ENCODE data around the gene RPS18. TPM values are rescaled to one million over a fixed set of nuclear protein-coding genes. Genes with fewer than 3 reads are reported as not detected.

RPS18 gene
- polyA plus RNA-seq, 2 donors: 7,154 to 7,464 TPM

DNA sequence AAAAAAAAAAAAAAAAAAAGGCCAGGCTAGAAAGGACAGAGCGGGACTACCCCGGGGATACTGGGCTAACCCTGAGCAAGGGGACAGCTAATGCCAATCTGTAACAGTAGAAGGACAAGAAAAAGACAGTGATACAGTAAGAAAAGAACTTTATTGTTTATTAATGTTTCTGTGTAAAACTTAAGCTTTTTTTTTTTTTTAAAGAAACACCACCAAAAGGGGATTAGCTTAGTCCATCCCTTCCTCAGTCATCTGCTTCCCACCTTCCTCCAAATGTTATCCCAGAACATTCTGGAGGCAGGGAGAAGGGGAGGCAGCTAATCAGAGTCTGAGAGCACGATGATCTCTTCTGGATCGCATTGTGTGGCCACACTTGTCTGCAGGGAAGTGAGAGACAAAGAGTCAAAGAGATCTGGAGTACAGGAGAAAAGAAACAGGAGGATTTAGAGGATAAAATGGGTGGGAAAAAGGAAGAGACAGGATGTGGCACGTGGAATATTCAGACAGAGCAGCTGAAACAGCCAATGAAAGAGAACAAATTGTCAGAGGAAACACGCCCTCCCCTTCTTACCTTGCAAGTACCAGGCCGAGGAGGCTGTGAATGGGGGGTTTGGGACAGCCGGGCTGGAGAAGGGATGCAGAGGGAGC is 46.7 kb downstream of the RPS18 start:
- H3K27me3 ChIP-seq (ENCODE audit: control insufficient read depth in 1 of 2, insufficient read depth in 2 of 2, low read length in 2 of 2): no peaks in the 10 kb centered on the region
- peaks cover 7 to 26% of the 10 kb centered on the region in 2 donors for H3K4me1 ChIP-seq (ENCODE audit: control insufficient read depth in 2 of 2, insufficient read depth in 2 of 2, low read length in 1 of 2)
- WGBS, 2 donors: 62 to 66% methylated on average over 8 of the region's 8 CpGs
- no peaks in the 10 kb centered on the region for H3K9me3 ChIP-seq (ENCODE audit: control insufficient read depth in 2 of 2, insufficient read depth in 1 of 2, low read depth in 1 of 2, low read length in 1 of 2)
- H3K27ac ChIP-seq (ENCODE audit: low read depth in 2 of 2, low read length in 1 of 2): peak overlapping the region; percentile 88 to 90
- H3K36me3 ChIP-seq (ENCODE audit: control insufficient read depth in 2 of 2, insufficient read depth in 2 of 2, low read length in 1 of 2): peaks cover 18 to 24% of the 10 kb centered on the region in 2 donors
- H3K4me3 ChIP-seq (ENCODE audit: low read depth in 1 of 2, low read length in 2 of 2): peak overlapping the region in 1 of 2 donors; percentile 50

DNA sequence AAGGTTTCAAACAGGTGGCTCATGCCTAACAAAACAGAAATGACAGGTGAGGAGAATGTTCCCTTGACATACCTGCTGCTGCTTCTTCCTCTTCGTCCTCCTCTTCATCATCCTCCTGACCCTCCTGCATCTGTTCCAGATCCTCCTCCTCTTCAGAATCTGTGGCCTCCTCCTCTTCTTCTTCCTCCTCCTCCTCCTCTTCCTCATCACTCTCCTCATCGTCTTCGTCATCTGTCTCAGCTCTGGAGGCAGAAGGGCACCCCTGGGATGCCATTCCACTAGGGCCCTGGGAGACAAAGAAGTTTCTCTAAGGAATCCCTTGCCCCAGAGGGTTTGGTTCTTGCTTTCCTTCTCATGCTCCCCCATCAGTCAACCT is 48.1 kb downstream of the RPS18 start:
- Histone ChIP-seq H3K4me3 (ENCODE audit: low read depth in 1 of 2, low read length in 2 of 2) (no peak overlapping the region), H3K4me1 (ENCODE audit: control insufficient read depth in 2 of 2, insufficient read depth in 2 of 2, low read length in 1 of 2) (peaks cover 5 to 28% of the 10 kb centered on the region in 2 donors), H3K9me3 (ENCODE audit: control insufficient read depth in 2 of 2, insufficient read depth in 1 of 2, low read depth in 1 of 2, low read length in 1 of 2) (no peaks in the 10 kb centered on the region), H3K36me3 (ENCODE audit: control insufficient read depth in 2 of 2, insufficient read depth in 2 of 2, low read length in 1 of 2) (peaks cover 18 to 24% of the 10 kb centered on the region in 2 donors), H3K27me3 (ENCODE audit: control insufficient read depth in 1 of 2, insufficient read depth in 2 of 2, low read length in 2 of 2) (no peaks in the 10 kb centered on the region), H3K27ac (ENCODE audit: low read depth in 2 of 2, low read length in 1 of 2) (peak overlapping the region in 1 of 2 donors; percentile 26)
- 85 to 89% methylated on average over 3 of the region's 3 CpGs for WGBS, 2 donors

DNA sequence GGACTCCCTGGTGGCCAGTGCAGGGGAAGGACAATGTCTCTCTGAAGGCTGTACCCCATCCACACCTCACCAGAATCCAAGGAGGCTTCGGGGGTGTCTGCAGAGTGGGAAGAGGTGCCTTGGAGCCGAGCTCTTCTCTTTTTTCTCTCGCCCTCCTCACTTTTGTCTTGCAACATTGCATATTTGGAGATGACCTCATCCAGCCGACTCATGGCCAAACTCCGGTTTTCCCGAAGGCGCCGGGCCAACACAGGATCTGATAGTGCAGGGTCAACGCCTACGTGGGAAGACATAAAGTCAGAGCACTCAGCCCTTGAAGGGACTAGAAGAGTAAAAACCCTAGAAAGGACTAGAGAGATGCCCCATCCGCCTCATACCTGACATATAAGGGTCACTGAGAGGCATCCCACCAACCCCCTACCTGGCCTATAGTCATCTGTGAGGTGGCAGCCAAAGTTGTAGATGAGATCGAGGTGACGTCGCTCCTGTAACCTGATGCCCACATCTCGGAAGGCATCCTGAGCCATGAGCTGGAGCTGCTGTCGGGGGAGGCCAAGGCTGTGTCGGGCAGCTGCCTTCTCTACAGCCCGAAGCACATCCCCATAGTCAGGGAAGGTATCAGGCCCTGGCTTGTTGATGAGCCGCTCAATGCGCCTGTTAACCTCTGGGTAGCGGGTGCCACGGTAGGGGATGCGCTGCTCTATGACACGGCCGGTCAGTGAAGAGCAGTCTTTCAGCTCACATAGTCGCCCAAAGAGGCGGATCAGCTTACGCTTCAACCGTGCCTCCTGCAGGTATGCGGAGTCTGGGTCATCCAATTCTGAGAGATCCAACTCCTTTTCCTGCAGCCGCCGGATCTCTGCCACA is 48.7 kb downstream of the RPS18 start:
- H3K9me3 ChIP-seq (ENCODE audit: control insufficient read depth in 2 of 2, insufficient read depth in 1 of 2, low read depth in 1 of 2, low read length in 1 of 2): no peaks in the 10 kb centered on the region
- H3K36me3 ChIP-seq (ENCODE audit: control insufficient read depth in 2 of 2, insufficient read depth in 2 of 2, low read length in 1 of 2): peaks cover 18 to 24% of the 10 kb centered on the region in 2 donors
- H3K27ac ChIP-seq (ENCODE audit: low read depth in 2 of 2, low read length in 1 of 2): peak overlapping the region in 1 of 2 donors; percentile 26
- no peaks in the 10 kb centered on the region for H3K27me3 ChIP-seq (ENCODE audit: control insufficient read depth in 1 of 2, insufficient read depth in 2 of 2, low read length in 2 of 2)
- WGBS, 2 donors: 72 to 75% methylated on average over 32 of the region's 32 CpGs
- H3K4me1 ChIP-seq (ENCODE audit: control insufficient read depth in 2 of 2, insufficient read depth in 2 of 2, low read length in 1 of 2): peaks cover 2 to 22% of the 10 kb centered on the region in 2 donors
- no peak overlapping the region for H3K4me3 ChIP-seq (ENCODE audit: low read depth in 1 of 2, low read length in 2 of 2)

- peak overlapping the region in 1 of 2 donors; percentile 92 for H3K4me3 ChIP-seq (ENCODE audit: low read depth in 1 of 2, low read length in 2 of 2)
- H3K4me1 ChIP-seq (ENCODE audit: control insufficient read depth in 2 of 2, insufficient read depth in 2 of 2, low read length in 1 of 2): peaks cover 2 to 18% of the 10 kb centered on the region in 2 donors
- H3K36me3 ChIP-seq (ENCODE audit: control insufficient read depth in 2 of 2, insufficient read depth in 2 of 2, low read length in 1 of 2): peaks cover 18 to 24% of the 10 kb centered on the region in 2 donors
- H3K9me3 ChIP-seq (ENCODE audit: control insufficient read depth in 2 of 2, insufficient read depth in 1 of 2, low read depth in 1 of 2, low read length in 1 of 2): no peaks in the 10 kb centered on the region
- WGBS, 2 donors: 73 to 80% methylated on average over 9 of the region's 9 CpGs
- H3K27ac ChIP-seq (ENCODE audit: low read depth in 2 of 2, low read length in 1 of 2): no peak overlapping the region
- H3K27me3 ChIP-seq (ENCODE audit: control insufficient read depth in 1 of 2, insufficient read depth in 2 of 2, low read length in 2 of 2): no peaks in the 10 kb centered on the region
Measured at GRCh38 chr6:33321227-33321626, 49.4 kb downstream of the RPS18 start.

DNA sequence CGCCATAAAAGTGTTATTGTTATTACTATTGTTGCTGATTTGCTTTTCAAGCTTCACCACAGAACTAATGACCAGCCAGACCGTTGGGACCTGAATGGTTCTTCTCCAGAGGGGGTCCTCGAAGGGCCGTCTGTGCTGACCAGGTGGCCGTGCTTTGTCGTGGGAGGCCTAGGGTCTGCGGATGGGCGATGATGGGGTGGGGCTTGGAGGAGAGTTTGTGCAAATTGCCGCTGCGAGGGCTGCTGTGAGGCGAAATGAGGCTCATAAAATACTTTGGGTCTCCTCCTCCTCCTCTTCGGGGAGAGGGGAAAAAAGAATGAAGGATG is 51.7 kb downstream of the RPS18 start:
- Histone ChIP-seq H3K4me1 (ENCODE audit: control insufficient read depth in 2 of 2, insufficient read depth in 2 of 2, low read length in 1 of 2) (peaks cover 2 to 18% of the 10 kb centered on the region in 2 donors), H3K27me3 (ENCODE audit: control insufficient read depth in 1 of 2, insufficient read depth in 2 of 2, low read length in 2 of 2) (no peaks in the 10 kb centered on the region), H3K9me3 (ENCODE audit: control insufficient read depth in 2 of 2, insufficient read depth in 1 of 2, low read depth in 1 of 2, low read length in 1 of 2) (no peaks in the 10 kb centered on the region), H3K4me3 (ENCODE audit: low read depth in 1 of 2, low read length in 2 of 2) (peak overlapping the region; percentile 58 to 92), H3K36me3 (ENCODE audit: control insufficient read depth in 2 of 2, insufficient read depth in 2 of 2, low read length in 1 of 2) (peaks cover 18 to 22% of the 10 kb centered on the region in 2 donors), H3K27ac (ENCODE audit: low read depth in 2 of 2, low read length in 1 of 2) (peak overlapping the region; percentile 89 to 94)
- WGBS, 2 donors: 3% methylated on average over 12 of the region's 12 CpGs

- peak overlapping the region in 1 of 2 donors; percentile 92 for H3K4me3 ChIP-seq (ENCODE audit: low read depth in 1 of 2, low read length in 2 of 2)
- peaks cover 5 to 18% of the 10 kb centered on the region in 2 donors for H3K4me1 ChIP-seq (ENCODE audit: control insufficient read depth in 2 of 2, insufficient read depth in 2 of 2, low read length in 1 of 2)
- no peaks in the 10 kb centered on the region for H3K27me3 ChIP-seq (ENCODE audit: control insufficient read depth in 1 of 2, insufficient read depth in 2 of 2, low read length in 2 of 2)
- no peaks in the 10 kb centered on the region for H3K9me3 ChIP-seq (ENCODE audit: control insufficient read depth in 2 of 2, insufficient read depth in 1 of 2, low read depth in 1 of 2, low read length in 1 of 2)
- peaks cover 15 to 17% of the 10 kb centered on the region in 2 donors for H3K36me3 ChIP-seq (ENCODE audit: control insufficient read depth in 2 of 2, insufficient read depth in 2 of 2, low read length in 1 of 2)
- 23% methylated on average over 7 of the region's 7 CpGs for WGBS, 2 donors
- H3K27ac ChIP-seq (ENCODE audit: low read depth in 2 of 2, low read length in 1 of 2): peak overlapping the region in 1 of 2 donors; percentile 89
Measured at GRCh38 chr6:33324125-33324524, 52.2 kb downstream of the RPS18 start.

Other genes with a start within 250 kb of the RPS18 start
- 10 to 100 TPM in 1 of 2 donors, 1 to 10 TPM in 1; 7.8 to 27.2 TPM for gene HLA-DPA1, start 198.4 kb upstream of the RPS18 start, polyA plus RNA-seq
- 10 to 100 TPM in 1 of 2 donors, 1 to 10 TPM in 1; 8.7 to 39.1 TPM for gene HLA-DPB1, start 196.1 kb upstream of the RPS18 start, polyA plus RNA-seq
- 1 to 10 TPM in 1 of 2 donors, under 1 TPM in 1; 0.38 to 1.3 TPM for gene COL11A2, start 79.6 kb upstream of the RPS18 start, polyA plus RNA-seq
- 10 to 100 TPM; 24.4 to 30.0 TPM for gene RXRB, start 71.4 kb upstream of the RPS18 start, polyA plus RNA-seq
- gene SLC39A7, start 71.2 kb upstream of the RPS18 start, polyA plus RNA-seq: 10 to 100 TPM; 22.8 to 57.3 TPM
- gene HSD17B8, start 67.4 kb upstream of the RPS18 start, polyA plus RNA-seq: 10 to 100 TPM; 16.7 to 33.7 TPM
- 10 to 100 TPM; 26.7 to 32.4 TPM for gene RING1, start 63.6 kb upstream of the RPS18 start, polyA plus RNA-seq
- 10 to 100 TPM; 44.9 to 48.9 TPM for gene VPS52, start 199 bp upstream of the RPS18 start, polyA plus RNA-seq
- gene B3GALT4, start 5.0 kb downstream of the RPS18 start, polyA plus RNA-seq: 10 to 100 TPM; 21.1 to 27.2 TPM
- gene WDR46, start 17.2 kb downstream of the RPS18 start, polyA plus RNA-seq: 10 to 100 TPM; 38.6 to 44.5 TPM
- gene PFDN6, start 17.5 kb downstream of the RPS18 start, polyA plus RNA-seq: 100 to 1,000 TPM; 127 to 293 TPM
- gene RGL2, start 26.9 kb downstream of the RPS18 start, polyA plus RNA-seq: 100 to 1,000 TPM in 1 of 2 donors, 10 to 100 TPM in 1; 58.7 to 134 TPM
- gene TAPBP, start 42.0 kb downstream of the RPS18 start, polyA plus RNA-seq: 10 to 100 TPM; 20.1 to 39.8 TPM
- 10 to 100 TPM; 10.2 to 11.6 TPM for gene ZBTB22, start 45.7 kb downstream of the RPS18 start, polyA plus RNA-seq
- 10 to 100 TPM; 27.8 to 28.7 TPM for gene DAXX, start 50.9 kb downstream of the RPS18 start, polyA plus RNA-seq
- 10 to 100 TPM; 12.5 to 15.0 TPM for gene KIFC1, start 119.7 kb downstream of the RPS18 start, polyA plus RNA-seq
- gene PHF1, start 138.9 kb downstream of the RPS18 start, polyA plus RNA-seq: 10 to 100 TPM; 27.3 to 46.0 TPM
- gene CUTA, start 146.0 kb downstream of the RPS18 start, polyA plus RNA-seq: 100 to 1,000 TPM in 1 of 2 donors, 10 to 100 TPM in 1; 80.2 to 119 TPM
- 10 to 100 TPM in 1 of 2 donors, 1 to 10 TPM in 1; 4.1 to 18.2 TPM for gene SYNGAP1, start 148.0 kb downstream of the RPS18 start, polyA plus RNA-seq
- gene ZBTB9, start 182.5 kb downstream of the RPS18 start, polyA plus RNA-seq: 1 to 10 TPM; 3.6 to 3.9 TPM

Measured in esophagus (tissue), 2 donors.